ENCODE measurements around the gene PIK3CB. TPM values are rescaled to one million over a fixed set of nuclear protein-coding genes. Genes with fewer than 3 reads are reported as not detected.

PIK3CB gene
- total and polyA plus RNA-seq, 2 of the 8 experiments (the other 6 are each of a cell fraction or from before 2014, with no cell fraction given), result 8.3 to 35.2 TPM

- no peak for FAIRE-seq
- Histone ChIP-seq H3K14ac (ENCODE audit: insufficient read length) (no peak overlapping the region), H3K23ac (ENCODE audit: insufficient read length) (no peak overlapping the region), H2AFZ (ENCODE audit: low read length) (no peak overlapping the region), H3K9ac (replicated peaks in 1 of 4; ENCODE audit: extremely low read depth in 1 of 4, low read depth in 3 of 4, low read length in 3 of 4) (no peak overlapping the region), H2BK5ac (ENCODE audit: low read depth, low read length) (no peak overlapping the region), H2AK5ac (ENCODE audit: low read depth, low read length) (no peak overlapping the region), H2BK120ac (replicated peaks; ENCODE audit: low read depth, low read length) (no peak overlapping the region), H3K18ac (ENCODE audit: extremely low read depth, low read length) (no peak overlapping the region), H4K91ac (replicated peaks; ENCODE audit: insufficient read length, low read length) (no peak overlapping the region), H3K27me3 (replicated peaks in 1 of 4; ENCODE audit: control insufficient read depth in 3 of 4, extremely low read depth in 1 of 4, insufficient read depth in 3 of 4, low read length in 3 of 4) (no peaks in the 10 kb centered on the region), H3K36me3 (ENCODE audit: control insufficient read depth in 2 of 4, insufficient read depth in 4 of 4, low read length in 3 of 4) (no peaks in the 10 kb centered on the region), H4K8ac (ENCODE audit: extremely low read depth, insufficient read depth, low read length) (no peak overlapping the region), H3K79me1 (ENCODE audit: low read depth, low read length) (no peaks in the 10 kb centered on the region), H3K79me2 (ENCODE audit: control insufficient read depth in 1 of 2, insufficient read depth in 2 of 2, low read length in 2 of 2) (no peaks in the 10 kb centered on the region), H3K4me3 (ENCODE audit: extremely low read depth in 1 of 4, insufficient read depth in 2 of 4, low read depth in 3 of 4, low read length in 4 of 4) (no peak overlapping the region), H3K4me2 (ENCODE audit: insufficient read depth in 1 of 2, low read depth in 2 of 2, low read length in 2 of 2) (no peak overlapping the region), H3K4ac (replicated peaks; ENCODE audit: insufficient read length, low read depth, low read length) (no peak overlapping the region), H2BK12ac (ENCODE audit: low read depth, low read length) (no peak overlapping the region), H3K4me1 (replicated peaks in 1 of 4; ENCODE audit: control insufficient read depth in 3 of 4, insufficient read depth in 4 of 4, low read length in 3 of 4) (no peaks in the 10 kb centered on the region), H3K9me3 (ENCODE audit: insufficient read depth in 2 of 2, low read depth in 1 of 2, low read length in 1 of 2) (no peaks in the 10 kb centered on the region), H2BK20ac (ENCODE audit: low read length) (no peak overlapping the region), H3K23me2 (ENCODE audit: low read depth, low read length) (no peaks in the 10 kb centered on the region), H4K5ac (ENCODE audit: insufficient read length, low read depth, low read length) (no peak overlapping the region), H3K56ac (replicated peaks; ENCODE audit: insufficient read length, low read depth, low read length) (no peak overlapping the region), H4K20me1 (replicated peaks in 1 of 2; ENCODE audit: control insufficient read depth in 1 of 2, insufficient read depth in 2 of 2, low read length in 2 of 2) (no peaks in the 10 kb centered on the region), H2BK15ac (ENCODE audit: low read length) (no peak overlapping the region), H3K27ac (ENCODE audit: low read depth, low read length) (0 out of 2 replicates have a peak overlapping the region, but pooled peaks have one; percentile 4)
- 72% methylated on average over 6 of the region's 6 CpGs; no CpG with 5 or more reads in 1 of the 2 experiments for WGBS, 2 experiments (ENCODE audit: extremely low coverage in 1 of 2, insufficient coverage in 1 of 2, insufficient read length in 1 of 2, insufficient replicate concordance in 2 of 2, low coverage in 1 of 2, low lambda C conversion rate in 2 of 2, missing lambda C conversion rate in 1 of 2)
- DNase-seq (ENCODE audit: low read depth in 1 of 2, low spot score in 2 of 2), result no peak
- ChIA-PET CTCF (ENCODE audit: partially characterized antibody) (no interaction called here), POLR2A (ENCODE audit: partially characterized antibody) (no interaction called here)
- TF ChIP-seq CTBP2 (IDR thresholded peaks at IDR 0.05; ENCODE audit: borderline replicate concordance, insufficient read depth, insufficient read length, low read length) (no peak), HDAC6 (IDR thresholded peaks at IDR 0.05; ENCODE audit: low read depth, low read length) (no peak), GABPA (IDR thresholded peaks at IDR 0.05; ENCODE audit: borderline replicate concordance, insufficient read depth, low read length) (no peak), ASH2L (IDR thresholded peaks at IDR 0.05; ENCODE audit: low read length) (no peak), BACH1 (IDR thresholded peaks at IDR 0.05; ENCODE audit: low read length) (no peak), SUZ12 (IDR thresholded peaks at IDR 0.05; ENCODE audit: low read length) (no peak), USF2 (IDR thresholded peaks at IDR 0.05; ENCODE audit: low read length) (no peak), POLR2AphosphoS5 (IDR thresholded peaks at IDR 0.05; ENCODE audit: low read depth, low read length) (no peak), PHF8 (conservative IDR thresholded peaks at IDR 0.05; ENCODE audit: low read depth, low read length) (no peak), POU5F1 (IDR thresholded peaks at IDR 0.05; ENCODE audit: low read depth, low read length) (no peak), MAX (IDR thresholded peaks at IDR 0.05) (no peak), E2F6 (IDR thresholded peaks at IDR 0.05) (no peak), CREB1 (IDR thresholded peaks at IDR 0.05) (no peak), CHD2 (IDR thresholded peaks at IDR 0.05; ENCODE audit: low read length) (no peak)
These were observed 205.2 kb downstream of the PIK3CB start for GRCh38 chr3:138629526-138629925.
